Nephron progenitor cell (in vitro differentiated cells): ENCODE data around the gene ZNF862.

Experiments used
- DNase-seq: peaks from one replicate; pipeline ENCODE4 v3.0.0; 2021
- H3K27ac Mint-ChIP-seq: 2 replicates; pipeline ENCODE4 v1.8.0; 2021; ENCODE audit warnings: mild to moderate bottlenecking, moderate library complexity, mixed read lengths
- H3K27me3 Mint-ChIP-seq: 2 replicates; pipeline ENCODE4 v1.8.0; 2021; ENCODE audit warnings: mild to moderate bottlenecking, low read depth, mixed read lengths; ENCODE audit not compliant: poor library complexity
- H3K36me3 Mint-ChIP-seq: 2 replicates; pipeline ENCODE4 v1.8.0; 2021; ENCODE audit warnings: low read depth, mixed read lengths
- H3K4me1 Mint-ChIP-seq: 2 replicates; pipeline ENCODE4 v1.8.0; 2021; ENCODE audit warnings: mixed read lengths
- H3K4me3 Mint-ChIP-seq: 2 replicates; pipeline ENCODE4 v1.8.0; 2021; ENCODE audit warnings: mild to moderate bottlenecking, moderate library complexity, mixed read lengths
- H3K9me3 Mint-ChIP-seq: 2 replicates; pipeline ENCODE4 v1.8.0; 2021; ENCODE audit warnings: mild to moderate bottlenecking, moderate library complexity, mixed read lengths
- CTCF ChIP-seq: fragments of 200-600 bp; sonication (generic); IDR thresholded peaks from 2 replicates; pipeline ENCODE4 v1.5.0; 2021; ENCODE audit warnings: antibody characterized with exemption

The ZNF862 gene

GRCh38 chr7:149838224-149838991, at the start of gene ZNF862:
TSS of gene ZNF862 (plus strand) at chr7:149838375. CDS start at chr7:149838612, 237 bp downstream.
- TF ChIP-seq CTCF, result no peak
- H3K27me3 Mint-ChIP-seq, result peaks cover 37% of the 10 kb centered on the region
- peaks cover 4% of the 10 kb centered on the region for H3K36me3 Mint-ChIP-seq
- H3K4me3 Mint-ChIP-seq, result peak within 1 kb of the TSS; percentile 89
- peak; percentile 96 for DNase-seq
- peaks cover 36% of the 10 kb centered on the region for H3K4me1 Mint-ChIP-seq
- peaks cover 4% of the 10 kb centered on the region for H3K9me3 Mint-ChIP-seq
- no peak within 1 kb of the TSS for H3K27ac Mint-ChIP-seq

GRCh38 chr7:149789101-149789500, 49.1 kb upstream of the ZNF862 start:
- no peak for TF ChIP-seq CTCF
- DNase-seq, result no peak
- H3K4me1 Mint-ChIP-seq, result peaks cover 36% of the 10 kb centered on the region
- no peak overlapping the region for H3K4me3 Mint-ChIP-seq
- H3K27ac Mint-ChIP-seq, result no peak overlapping the region
- no peaks in the 10 kb centered on the region for H3K36me3 Mint-ChIP-seq
- peaks cover 54% of the 10 kb centered on the region for H3K27me3 Mint-ChIP-seq
- H3K9me3 Mint-ChIP-seq, result no peaks in the 10 kb centered on the region

- H3K9me3 Mint-ChIP-seq, result no peaks in the 10 kb centered on the region
- peak; percentile 58 for TF ChIP-seq CTCF
- peaks cover 54% of the 10 kb centered on the region for H3K27me3 Mint-ChIP-seq
- peaks cover 47% of the 10 kb centered on the region for H3K4me1 Mint-ChIP-seq
- H3K27ac Mint-ChIP-seq, result no peak overlapping the region
- peak; percentile 86 for DNase-seq
- H3K4me3 Mint-ChIP-seq, result peak overlapping the region; percentile 59
- no peaks in the 10 kb centered on the region for H3K36me3 Mint-ChIP-seq
Measured at GRCh38 chr7:149790146-149790548, 48.0 kb upstream of the ZNF862 start.

- Mint-ChIP-seq H3K4me1 (peaks cover 47% of the 10 kb centered on the region), H3K36me3 (no peaks in the 10 kb centered on the region), H3K4me3 (no peak overlapping the region), H3K27me3 (peaks cover 49% of the 10 kb centered on the region), H3K27ac (no peak overlapping the region), H3K9me3 (no peaks in the 10 kb centered on the region)
- TF ChIP-seq CTCF, result no peak
- DNase-seq, result no peak
Measured at GRCh38 chr7:149790754-149791360, 47.3 kb upstream of the ZNF862 start.

GRCh38 chr7:149791411-149792219, 46.6 kb upstream of the ZNF862 start:
- Mint-ChIP-seq H3K36me3 (no peaks in the 10 kb centered on the region), H3K4me1 (peaks cover 47% of the 10 kb centered on the region), H3K27me3 (peaks cover 47% of the 10 kb centered on the region), H3K4me3 (no peak overlapping the region), H3K9me3 (no peaks in the 10 kb centered on the region), H3K27ac (peak overlapping the region; percentile 54)
- DNase-seq, result peak; percentile 39
- TF ChIP-seq CTCF, result no peak
